ENCODE results near the gene KIAA1614.

Gene KIAA1614

GRCh38 chr1:180919183-180919700, 6.5 kb downstream of the KIAA1614 start:
- TF ChIP-seq CTCF (IDR thresholded peaks at IDR 0.05; ENCODE audit: control extremely low read depth, extremely low read depth, low read depth, missing control alignments): no peak
- DNase-seq (ENCODE audit: extremely low spot score): no peak
- CTCF ChIA-PET: no interaction called here
- POLR2A ChIA-PET: no interaction called here

GRCh38 chr1:180920193-180920592, 7.5 kb downstream of the KIAA1614 start:
- TF ChIP-seq CTCF (IDR thresholded peaks at IDR 0.05; ENCODE audit: control extremely low read depth, extremely low read depth, low read depth, missing control alignments): no peak
- ChIA-PET POLR2A (no interaction called here), CTCF (interaction anchor here (0.9 to 1.5 kb wide), 6 partner anchors 8 to 57 kb away, joined by 3 to 7 read pairs (median 4); partner anchors contain the start of gene KIAA1614)
- DNase-seq (ENCODE audit: extremely low spot score): no peak

- DNase-seq (ENCODE audit: extremely low spot score): peak; percentile 54
- ChIA-PET POLR2A (no interaction called here), CTCF (interaction anchor here (0.6 to 2.4 kb wide), 14 partner anchors 9 to 247 kb away, joined by 3 to 10 read pairs (median 4); partner anchors contain the start of gene KIAA1614)
- TF ChIP-seq CTCF (IDR thresholded peaks at IDR 0.05; ENCODE audit: control extremely low read depth, extremely low read depth, low read depth, missing control alignments): peak; percentile 50
Observed at GRCh38 chr1:180920702-180921101, 8.0 kb downstream of the KIAA1614 start.

GRCh38 chr1:180921386-180921785, 8.7 kb downstream of the KIAA1614 start:
- POLR2A ChIA-PET: no interaction called here
- CTCF ChIA-PET: interaction anchor here (0.6 to 2.4 kb wide), 14 partner anchors 9 to 246 kb away, joined by 3 to 10 read pairs (median 4); partner anchors contain the start of gene KIAA1614
- no peak for DNase-seq (ENCODE audit: extremely low spot score)
- TF ChIP-seq CTCF (IDR thresholded peaks at IDR 0.05; ENCODE audit: control extremely low read depth, extremely low read depth, low read depth, missing control alignments): no peak

- CTCF ChIA-PET: interaction anchor here (0.9 to 2.4 kb wide), 15 partner anchors 10 to 310 kb away, joined by 3 to 10 read pairs (median 3); partner anchors contain the start of gene KIAA1614
Observed at GRCh38 chr1:180921891-180922630, 9.4 kb downstream of the KIAA1614 start.

GRCh38 chr1:180922631-180923015, 9.9 kb downstream of the KIAA1614 start:
- TF ChIP-seq CTCF (IDR thresholded peaks at IDR 0.05; ENCODE audit: control extremely low read depth, extremely low read depth, low read depth, missing control alignments): no peak
- POLR2A ChIA-PET: no interaction called here
- CTCF ChIA-PET: interaction anchor here (0.9 to 2.4 kb wide), 13 partner anchors 8 to 310 kb away, joined by 3 to 10 read pairs (median 3); no protein-coding TSS in a partner anchor
- DNase-seq (ENCODE audit: extremely low spot score): no peak

More at GRCh38 chr1:180921891-180922630, 9.4 kb downstream of the KIAA1614 start:
- TF ChIP-seq CTCF (IDR thresholded peaks at IDR 0.05; ENCODE audit: control extremely low read depth, extremely low read depth, low read depth, missing control alignments): no peak
- DNase-seq (ENCODE audit: extremely low spot score): no peak
- POLR2A ChIA-PET: no interaction called here
